HEK293 (cell line): ENCODE results near the gene GALNT2.
A peak's percentile ranks its signal among the peaks of the same experiment; 100 is the strongest.

Source experiments
- CTCF ChIA-PET: fragments of 350-600 bp; formaldehyde crosslinking; extraction: SDS; loops from one replicate; lab custom pipeline; 2021; ENCODE audit warnings: antibody characterized with exemption; lab: Yijun Ruan, JAX
- POLR2A ChIA-PET: fragments of 300-600 bp; formaldehyde crosslinking; extraction: SDS; loops from one replicate; lab custom pipeline; 2020; ENCODE audit warnings: antibody characterized with exemption, inconsistent platforms; lab: Yijun Ruan, JAX
- H3K27ac ChIP-seq: fragments of 200-500 bp; sonication (Bioruptor generic); 2 replicates; pipeline ENCODE4 v1.5.1; 2014; ENCODE audit warnings: low read depth, low read length, control low read depth, inconsistent platforms; ENCODE audit errors: extremely low read depth
- H3K36me3 ChIP-seq, 2 experiments: fragments of 200-500 bp in 1 of 2; sonication (Bioruptor generic) in 1 of 2; 1 replicate in 1 of 2; 2 replicates in 1 of 2; pipeline ENCODE4 v1.5.1; 2014 to 2017; ENCODE audit warnings: inconsistent platforms in 2 of 2, low read length in 2 of 2; ENCODE audit not compliant: control insufficient read depth in 2 of 2, insufficient read depth in 1 of 2
- H3K4me1 ChIP-seq: fragments of 200-500 bp; sonication (Bioruptor generic); 2 replicates; pipeline ENCODE4 v1.5.1; 2014; ENCODE audit warnings: mild to moderate bottlenecking, low read length, inconsistent platforms; ENCODE audit not compliant: control insufficient read depth, insufficient read depth
- H3K4me3 ChIP-seq: 2 replicates; pipeline ENCODE4 v1.5.1; 2011; ENCODE audit warnings: low read depth, mild to moderate bottlenecking, control low read depth, low read length, moderate library complexity
- H3K9me3 ChIP-seq: fragments of 200-500 bp; sonication (Bioruptor generic); 2 replicates; pipeline ENCODE4 v1.5.1; 2014; ENCODE audit warnings: low read depth, low read length, inconsistent platforms; ENCODE audit not compliant: control insufficient read depth, insufficient read depth
- KLF1 ChIP-seq: fragments of 450-650 bp; formaldehyde crosslinking; IDR thresholded peaks from 2 replicates; pipeline ENCODE4 v1.5.1; 2016; ENCODE audit warnings: missing biosample characterization, missing genetic modification characterization
- MYNN ChIP-seq: fragments of 450-650 bp; formaldehyde crosslinking; IDR thresholded peaks from 2 replicates; pipeline ENCODE4 v1.5.1; 2016; ENCODE audit warnings: missing biosample characterization, missing genetic modification characterization, borderline replicate concordance
- PRDM2 ChIP-seq: fragments of 450-650 bp; formaldehyde crosslinking; IDR thresholded peaks from 2 replicates; pipeline ENCODE4 v1.5.1; 2016; ENCODE audit warnings: missing biosample characterization, missing genetic modification characterization, borderline replicate concordance
- PRDM4 ChIP-seq: fragments of 450-650 bp; formaldehyde crosslinking; IDR thresholded peaks from 2 replicates; pipeline ENCODE4 v1.5.1; 2017; ENCODE audit warnings: missing biosample characterization, missing genetic modification characterization
- ZIC2 ChIP-seq: fragments of 450-650 bp; formaldehyde crosslinking; IDR thresholded peaks from 2 replicates; pipeline ENCODE4 v1.5.1; 2016; ENCODE audit warnings: missing biosample characterization, missing genetic modification characterization
- ZNF138 ChIP-seq: fragments of 450-650 bp; formaldehyde crosslinking; IDR thresholded peaks from 2 replicates; pipeline ENCODE4 v1.5.1; 2016; ENCODE audit warnings: missing biosample characterization, missing genetic modification characterization, borderline replicate concordance
- ZNF404 ChIP-seq: fragments of 450-650 bp; formaldehyde crosslinking; IDR thresholded peaks from 2 replicates; pipeline ENCODE4 v1.5.1; 2017; ENCODE audit warnings: missing biosample characterization, missing genetic modification characterization
- ZNF416 ChIP-seq: fragments of 450-650 bp; formaldehyde crosslinking; IDR thresholded peaks from 2 replicates; pipeline ENCODE4 v1.5.1; 2016; ENCODE audit warnings: missing biosample characterization, missing genetic modification characterization
- ZNF473 ChIP-seq: fragments of 450-650 bp; formaldehyde crosslinking; IDR thresholded peaks from 2 replicates; pipeline ENCODE4 v1.5.1; 2017; ENCODE audit warnings: missing biosample characterization, missing genetic modification characterization
- ZNF48 ChIP-seq: fragments of 450-650 bp; formaldehyde crosslinking; IDR thresholded peaks from 2 replicates; pipeline ENCODE4 v1.5.1; 2016; ENCODE audit warnings: missing biosample characterization, missing genetic modification characterization
- ZNF544 ChIP-seq: fragments of 450-650 bp; formaldehyde crosslinking; IDR thresholded peaks from 2 replicates; pipeline ENCODE4 v1.5.0; 2017; ENCODE audit warnings: missing biosample characterization, missing genetic modification characterization
- ZNF621 ChIP-seq: fragments of 450-650 bp; formaldehyde crosslinking; IDR thresholded peaks from 2 replicates; pipeline ENCODE4 v1.5.1; 2017; ENCODE audit warnings: missing biosample characterization, missing genetic modification characterization
- ZNF76 ChIP-seq: fragments of 450-650 bp; formaldehyde crosslinking; IDR thresholded peaks from 2 replicates; pipeline ENCODE4; 2016; ENCODE audit warnings: low read depth, missing biosample characterization, missing genetic modification characterization, borderline replicate concordance
- ZNF843 ChIP-seq: fragments of 450-650 bp; formaldehyde crosslinking; IDR thresholded peaks from 2 replicates; pipeline ENCODE4 v1.5.1; 2016; ENCODE audit warnings: missing biosample characterization, missing genetic modification characterization

GALNT2 gene

GRCh38 chr1:230266456-230266855 lies 199.4 kb downstream of the GALNT2 start (continued):
- TF ChIP-seq PRDM4 (no peak), PRDM2 (tag by site-specific recombination) (no peak), MYNN (tag by site-specific recombination) (no peak), ZNF138 (no peak)

GRCh38 chr1:230267338-230268065 lies 200.5 kb downstream of the GALNT2 start:
- CTCF ChIA-PET = interaction anchor here (0.5 to 1.6 kb wide), 8 partner anchors 9 to 714 kb away, joined by 3 to 5 read pairs (median 3); no protein-coding TSS in a partner anchor
- Histone ChIP-seq H3K36me3 (peaks cover 0 to 33% of the 10 kb centered on the region in 2 experiments; a peak in 1 of 3 replicates), H3K27ac (no peak overlapping the region), H3K4me3 (no peak overlapping the region), H3K9me3 (no peaks in the 10 kb centered on the region), H3K4me1 (peaks cover 12% of the 10 kb centered on the region)
- POLR2A ChIA-PET = no interaction called here
- TF ChIP-seq KLF1 (tag by site-specific recombination) (0 out of 2 replicates have a peak, but pooled peaks have one; percentile 25), ZNF76 (tag by site-specific recombination) (no peak), ZIC2 (tag by site-specific recombination) (peak; percentile 33), ZNF416 (tag by site-specific recombination) (no peak), ZNF544 (tag by site-specific recombination) (no peak), ZNF404 (no peak), ZNF48 (tag by site-specific recombination) (no peak), ZNF621 (tag by site-specific recombination) (no peak), ZNF843 (tag by site-specific recombination) (no peak), ZNF473 (tag by site-specific recombination) (no peak)
